Keratinocyte (primary cell): Measurements from ENCODE around the gene CD4. TPM values are rescaled to one million over a fixed set of nuclear protein-coding genes. Genes with fewer than 3 reads are reported as not detected.

ENCODE experiments used
- DNase-seq: peaks from one replicate; pipeline ENCODE4 v3.0.0-alpha.2; 2011; ENCODE audit warnings: low read depth, missing footprints, low spot score
- FAIRE-seq: peaks from 2 replicates; lab custom pipeline; 2011; peaks lifted over from hg19 to GRCh38; lab: Jason Lieb, UNC
- H2AFZ ChIP-seq: 2 replicates; pipeline ENCODE4 v1.6.0; 2012; ENCODE audit warnings: low read length, control low read depth, inconsistent platforms; ENCODE audit not compliant: control insufficient read depth
- H3K27ac ChIP-seq: 2 replicates; pipeline ENCODE4 v1.5.1; 2011; ENCODE audit warnings: low read length; ENCODE audit not compliant: control insufficient read depth, insufficient read depth
- H3K27me3 ChIP-seq: 3 replicates; pipeline ENCODE4 v1.6.0; 2011; ENCODE audit warnings: low read length; ENCODE audit not compliant: control insufficient read depth, insufficient read depth; ENCODE audit errors: extremely low read depth
- H3K36me3 ChIP-seq, 2 experiments: 2 replicates in 1 of 2; 3 replicates in 1 of 2; pipeline ENCODE4 v1.5.1; 2011; ENCODE audit warnings: low read length in 2 of 2, mild to moderate bottlenecking in 1 of 2; ENCODE audit not compliant: control insufficient read depth in 2 of 2, insufficient read depth in 2 of 2; ENCODE audit errors: extremely low read depth in 1 of 2
- H3K4me1 ChIP-seq: 3 replicates; pipeline ENCODE4 v1.5.1; 2011; ENCODE audit warnings: low read length; ENCODE audit not compliant: control insufficient read depth, insufficient read depth; ENCODE audit errors: extremely low read depth
- H3K4me2 ChIP-seq: 3 replicates; pipeline ENCODE4 v1.6.0; 2011; ENCODE audit warnings: low read depth, low read length; ENCODE audit not compliant: control insufficient read depth, insufficient read depth; ENCODE audit errors: extremely low read depth
- H3K4me3 ChIP-seq, 3 experiments: fragments of 200-600 bp in 1 of 3; sonication (generic) in 1 of 3; 2 replicates in 2 of 3; 3 replicates in 1 of 3; pipeline ENCODE4 v1.5.1; 2011 to 2016; ENCODE audit warnings: low read length in 3 of 3, mild to moderate bottlenecking in 3 of 3, control low read depth in 2 of 3, inconsistent platforms in 1 of 3, low read depth in 1 of 3, mixed read lengths in 1 of 3, mixed run types in 1 of 3, moderate library complexity in 1 of 3; ENCODE audit not compliant: control insufficient read depth in 2 of 3, insufficient read depth in 2 of 3; ENCODE audit errors: extremely low read depth in 1 of 3
- H3K79me2 ChIP-seq: 2 replicates; pipeline ENCODE4 v1.6.0; 2012; ENCODE audit warnings: low read length; ENCODE audit not compliant: control insufficient read depth, insufficient read depth
- H3K9ac ChIP-seq: 3 replicates; pipeline ENCODE4 v1.6.0; 2011; ENCODE audit warnings: low read length; ENCODE audit not compliant: control insufficient read depth, insufficient read depth; ENCODE audit errors: extremely low read depth
- H3K9me1 ChIP-seq: 3 replicates; pipeline ENCODE4 v1.6.0; 2011; ENCODE audit warnings: low read length; ENCODE audit not compliant: control insufficient read depth, insufficient read depth; ENCODE audit errors: extremely low read depth
- H3K9me3 ChIP-seq: 2 replicates; pipeline ENCODE4 v1.5.1; 2012; ENCODE audit warnings: low read depth, low read length; ENCODE audit not compliant: control insufficient read depth
- H4K20me1 ChIP-seq: 3 replicates; pipeline ENCODE4 v1.6.0; 2011; ENCODE audit warnings: low read length; ENCODE audit not compliant: control insufficient read depth, insufficient read depth; ENCODE audit errors: extremely low read depth
- CTCF ChIP-seq, 3 experiments: IDR thresholded peaks in 1 of 3; conservative IDR thresholded peaks in 1 of 3; optimal IDR thresholded peaks in 1 of 3; 2 replicates in 2 of 3; 3 replicates in 1 of 3; pipeline versions ENCODE3 to v1.5.1; 2011; ENCODE audit warnings: low read length in 3 of 3, mild to moderate bottlenecking in 3 of 3, moderate library complexity in 2 of 3, control low read depth in 1 of 3, inconsistent platforms in 1 of 3; ENCODE audit not compliant: insufficient read depth in 2 of 3; ENCODE audit errors: extremely low read depth in 1 of 3
- EZH2 ChIP-seq: IDR thresholded peaks from one replicate; pipeline ENCODE4 v1.6.1; 2012; ENCODE audit warnings: inconsistent platforms, mild to moderate bottlenecking, low read length, moderate library complexity
- dilution Hi-C: fragments of 300-500 bp; cut with MboI; formaldehyde crosslinking; loops from one replicate; pipeline ENCODE4 v1.7.0; 2020; ENCODE audit warnings: low sequenced_read_pairs; ENCODE audit not compliant: extremely low pct_ligation_motif_present
- polyA plus RNA-seq, 5 experiments: library from polyadenylated mRNA; depleted of rRNA in 3 of 5; stranded (reverse) in 3 of 5; stranded (forward) in 1 of 5; unstranded in 1 of 5; fragments of >200 nt; gene quantifications; 1 replicate in 1 of 5; 2 replicates in 3 of 5; 3 replicates in 1 of 5; pipeline versions ENCODE4 v1.2.1 to v1.2.3, GENCODE V29; 2011 to 2012; ENCODE audit warnings: missing spikeins in 2 of 5, low read depth in 1 of 5, low replicate concordance in 1 of 5

Gene CD4
- polyA plus RNA-seq, 1 donor (not counting 4 experiments of a cell fraction or from before 2014, with no cell fraction given) = 0.01 TPM

GRCh38 chr12:6791931-6792520, 2.7 kb downstream of the CD4 start:
- DNase-seq = no peak
- Histone ChIP-seq H3K36me3 (no peaks in the 10 kb centered on the region), H3K9me3 (no peaks in the 10 kb centered on the region), H3K4me3 (no peak overlapping the region), H3K27ac (no peak overlapping the region), H2AFZ (no peak overlapping the region), H3K79me2 (no peaks in the 10 kb centered on the region), H3K9me1 (no peaks in the 10 kb centered on the region), H4K20me1 (no peaks in the 10 kb centered on the region), H3K9ac (no peak overlapping the region), H3K4me1 (no peaks in the 10 kb centered on the region), H3K4me2 (no peak overlapping the region), H3K27me3 (peaks cover 35% of the 10 kb centered on the region)
- no peak for FAIRE-seq
- TF ChIP-seq CTCF (optimal IDR thresholded peaks at IDR 0.05 in 1 of 3, IDR thresholded peaks at IDR 0.05 in 1 of 3, conservative IDR thresholded peaks at IDR 0.05 in 1 of 3; ENCODE audit: extremely low read depth in 1 of 3, insufficient read depth in 2 of 3, low read length in 3 of 3) (no peak), EZH2 (no peak)
- dilution Hi-C loops = no loop called here

- Histone ChIP-seq H3K4me3 (no peak overlapping the region), H3K27ac (no peak overlapping the region), H3K4me2 (no peak overlapping the region), H3K4me1 (no peaks in the 10 kb centered on the region), H3K9me3 (no peaks in the 10 kb centered on the region), H3K36me3 (no peaks in the 10 kb centered on the region), H3K79me2 (no peaks in the 10 kb centered on the region), H2AFZ (no peak overlapping the region), H3K9ac (no peak overlapping the region), H4K20me1 (no peaks in the 10 kb centered on the region), H3K9me1 (no peaks in the 10 kb centered on the region), H3K27me3 (peaks cover 35% of the 10 kb centered on the region)
- dilution Hi-C loops = no loop called here
- no peak for TF ChIP-seq CTCF (optimal IDR thresholded peaks at IDR 0.05 in 1 of 3, IDR thresholded peaks at IDR 0.05 in 1 of 3, conservative IDR thresholded peaks at IDR 0.05 in 1 of 3; ENCODE audit: extremely low read depth in 1 of 3, insufficient read depth in 2 of 3, low read length in 3 of 3)
- no peak for TF ChIP-seq EZH2
- FAIRE-seq = no peak
- DNase-seq = no peak
These were observed 3.3 kb downstream of the CD4 start for GRCh38 chr12:6792522-6793201.
